Neural crest cell (in vitro differentiated cells): Measurements from ENCODE around the gene PDXK. TPM values are rescaled to one million over a fixed set of nuclear protein-coding genes. Genes with fewer than 3 reads are reported as not detected.

Experiments
- DNase-seq: peaks from one replicate; pipeline ENCODE4 v3.0.0; 2021; ENCODE audit warnings: low read depth, mixed read lengths, low spot score
- H3K27ac Mint-ChIP-seq: one replicate; pipeline ENCODE4 v1.8.0; 2021; ENCODE audit warnings: mild to moderate bottlenecking, mixed read lengths; ENCODE audit not compliant: unreplicated experiment
- H3K27me3 Mint-ChIP-seq: 2 replicates; pipeline ENCODE4 v1.8.0; 2021; ENCODE audit warnings: low read depth, mild to moderate bottlenecking, mixed read lengths
- H3K36me3 Mint-ChIP-seq: 2 replicates; pipeline ENCODE4 v1.8.0; 2021; ENCODE audit warnings: low read depth, mild to moderate bottlenecking, mixed read lengths
- H3K4me1 Mint-ChIP-seq: 2 replicates; pipeline ENCODE4 v1.8.0; 2021; ENCODE audit warnings: mixed read lengths
- H3K4me3 Mint-ChIP-seq: one replicate; pipeline ENCODE4 v1.8.0; 2021; ENCODE audit warnings: mild to moderate bottlenecking, mixed read lengths
- H3K9me3 Mint-ChIP-seq: 2 replicates; pipeline ENCODE4 v1.8.0; 2021; ENCODE audit warnings: mixed read lengths
- total RNA-seq: library from RNA; stranded (reverse); gene quantifications from 2 replicates; pipeline ENCODE4 v1.2.1, GENCODE V29; 2021
- TF ChIP-seq, protein P1 (sequence below): fragments of 200-600 bp; sonication (generic); conservative IDR thresholded peaks from 2 replicates; pipeline ENCODE4 v1.5.0; 2021; ENCODE audit warnings: antibody characterized with exemption, mild to moderate bottlenecking

PDXK gene
- total RNA-seq, 1 donor from 2014 or later = 67.3 TPM

GRCh38 chr21:43701936-43702784, 16.8 kb upstream of the PDXK start:
- no peak overlapping the region for H3K4me3 Mint-ChIP-seq
- peaks cover 3% of the 10 kb centered on the region for H3K36me3 Mint-ChIP-seq
- H3K27me3 Mint-ChIP-seq = no peaks in the 10 kb centered on the region
- DNase-seq = no peak
- no peaks in the 10 kb centered on the region for H3K9me3 Mint-ChIP-seq
- TF ChIP-seq, protein P1, sequence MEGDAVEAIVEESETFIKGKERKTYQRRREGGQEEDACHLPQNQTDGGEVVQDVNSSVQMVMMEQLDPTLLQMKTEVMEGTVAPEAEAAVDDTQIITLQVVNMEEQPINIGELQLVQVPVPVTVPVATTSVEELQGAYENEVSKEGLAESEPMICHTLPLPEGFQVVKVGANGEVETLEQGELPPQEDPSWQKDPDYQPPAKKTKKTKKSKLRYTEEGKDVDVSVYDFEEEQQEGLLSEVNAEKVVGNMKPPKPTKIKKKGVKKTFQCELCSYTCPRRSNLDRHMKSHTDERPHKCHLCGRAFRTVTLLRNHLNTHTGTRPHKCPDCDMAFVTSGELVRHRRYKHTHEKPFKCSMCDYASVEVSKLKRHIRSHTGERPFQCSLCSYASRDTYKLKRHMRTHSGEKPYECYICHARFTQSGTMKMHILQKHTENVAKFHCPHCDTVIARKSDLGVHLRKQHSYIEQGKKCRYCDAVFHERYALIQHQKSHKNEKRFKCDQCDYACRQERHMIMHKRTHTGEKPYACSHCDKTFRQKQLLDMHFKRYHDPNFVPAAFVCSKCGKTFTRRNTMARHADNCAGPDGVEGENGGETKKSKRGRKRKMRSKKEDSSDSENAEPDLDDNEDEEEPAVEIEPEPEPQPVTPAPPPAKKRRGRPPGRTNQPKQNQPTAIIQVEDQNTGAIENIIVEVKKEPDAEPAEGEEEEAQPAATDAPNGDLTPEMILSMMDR = no peak
- peak overlapping the region; percentile 14 for H3K27ac Mint-ChIP-seq
- H3K4me1 Mint-ChIP-seq = peaks cover 24% of the 10 kb centered on the region

DNA sequence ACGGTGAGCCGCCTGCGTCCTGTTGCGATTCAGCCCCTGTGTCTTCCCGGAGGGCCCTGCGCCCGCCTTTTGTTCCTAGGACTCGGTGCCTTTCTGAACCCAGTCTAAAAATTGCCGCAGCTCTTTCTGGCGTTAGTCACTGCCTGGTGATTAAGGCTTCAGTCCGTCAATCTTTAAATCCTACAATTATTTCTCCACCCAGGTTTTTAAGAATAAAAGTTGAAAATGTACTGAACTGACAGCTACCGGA, 16.2 kb upstream of the PDXK start:
- peak overlapping the region; percentile 61 for H3K4me3 Mint-ChIP-seq
- H3K27me3 Mint-ChIP-seq = no peaks in the 10 kb centered on the region
- TF ChIP-seq, protein P1 = no peak
- H3K9me3 Mint-ChIP-seq = no peaks in the 10 kb centered on the region
- DNase-seq = no peak
- peaks cover 24% of the 10 kb centered on the region for H3K4me1 Mint-ChIP-seq
- H3K27ac Mint-ChIP-seq = peak overlapping the region; percentile 14
- H3K36me3 Mint-ChIP-seq = peaks cover 3% of the 10 kb centered on the region

DNA sequence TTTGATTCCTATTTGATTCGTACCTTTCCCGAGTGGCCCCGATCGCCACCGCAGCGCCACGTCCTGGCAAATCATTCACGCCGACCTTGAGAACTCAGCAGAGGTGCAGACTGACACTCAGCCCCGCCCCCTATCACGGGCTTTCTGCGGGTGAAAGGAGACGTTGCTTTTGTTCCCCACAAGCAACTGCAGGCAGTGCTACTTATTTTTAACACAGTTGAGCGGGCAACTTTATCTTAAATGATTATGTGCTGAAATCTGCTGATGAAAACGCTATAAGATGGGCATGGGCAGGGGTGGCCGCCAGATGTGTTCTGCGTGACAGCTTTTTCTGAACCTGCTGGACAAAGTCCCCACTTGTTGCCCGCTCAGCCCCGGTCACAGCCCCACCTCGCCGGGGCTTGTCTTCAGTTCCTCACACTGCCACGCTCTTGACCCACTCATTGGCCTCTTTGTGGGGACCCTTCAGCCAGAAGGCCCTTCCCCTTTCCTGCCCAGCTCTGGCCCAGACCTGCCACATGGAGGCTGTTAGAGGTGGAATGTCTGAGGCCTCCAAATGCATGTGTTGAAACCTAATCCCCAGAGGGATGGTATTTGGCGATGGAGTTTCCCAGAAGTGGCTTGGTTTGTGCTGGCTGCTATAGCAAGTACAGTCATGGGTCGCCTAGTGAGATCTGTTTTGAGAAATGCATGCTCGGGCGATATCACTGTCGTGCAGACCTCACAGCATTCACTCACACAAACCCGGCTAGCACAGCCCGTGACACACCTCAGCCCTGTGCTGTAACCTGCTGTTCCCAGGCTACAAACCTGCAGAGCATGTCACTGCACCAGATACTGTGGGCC, 15.7 kb upstream of the PDXK start:
- H3K9me3 Mint-ChIP-seq = no peaks in the 10 kb centered on the region
- TF ChIP-seq, protein P1 = no peak
- H3K27ac Mint-ChIP-seq = peak overlapping the region; percentile 14
- peak overlapping the region; percentile 61 for H3K4me3 Mint-ChIP-seq
- peaks cover 3% of the 10 kb centered on the region for H3K36me3 Mint-ChIP-seq
- H3K4me1 Mint-ChIP-seq = peaks cover 24% of the 10 kb centered on the region
- DNase-seq = peak; percentile 33
- no peaks in the 10 kb centered on the region for H3K27me3 Mint-ChIP-seq

GRCh38 chr21:43707462-43707861, 11.5 kb upstream of the PDXK start:
- Mint-ChIP-seq H3K4me3 (no peak overlapping the region), H3K4me1 (peaks cover 16% of the 10 kb centered on the region), H3K9me3 (no peaks in the 10 kb centered on the region), H3K27me3 (no peaks in the 10 kb centered on the region), H3K36me3 (no peaks in the 10 kb centered on the region), H3K27ac (no peak overlapping the region)
- TF ChIP-seq, protein P1 = no peak
- DNase-seq = no peak

- no peak for DNase-seq
- Mint-ChIP-seq H3K4me1 (peaks cover 6% of the 10 kb centered on the region), H3K4me3 (no peak overlapping the region), H3K27me3 (no peaks in the 10 kb centered on the region), H3K9me3 (no peaks in the 10 kb centered on the region), H3K27ac (no peak overlapping the region), H3K36me3 (no peaks in the 10 kb centered on the region)
- TF ChIP-seq, protein P1 = no peak
Measured at GRCh38 chr21:43708745-43709381, 10.1 kb upstream of the PDXK start.
